ENCODE measurements around the gene QRICH2.
A peak's percentile ranks its signal among the peaks of the same experiment; 100 is the strongest.
"Not testable (repeated sequence)": the region's sequence is repeated elsewhere in the genome, so short reads cannot be mapped to it uniquely, and the experiment has no call there.

QRICH2 gene, protein sequence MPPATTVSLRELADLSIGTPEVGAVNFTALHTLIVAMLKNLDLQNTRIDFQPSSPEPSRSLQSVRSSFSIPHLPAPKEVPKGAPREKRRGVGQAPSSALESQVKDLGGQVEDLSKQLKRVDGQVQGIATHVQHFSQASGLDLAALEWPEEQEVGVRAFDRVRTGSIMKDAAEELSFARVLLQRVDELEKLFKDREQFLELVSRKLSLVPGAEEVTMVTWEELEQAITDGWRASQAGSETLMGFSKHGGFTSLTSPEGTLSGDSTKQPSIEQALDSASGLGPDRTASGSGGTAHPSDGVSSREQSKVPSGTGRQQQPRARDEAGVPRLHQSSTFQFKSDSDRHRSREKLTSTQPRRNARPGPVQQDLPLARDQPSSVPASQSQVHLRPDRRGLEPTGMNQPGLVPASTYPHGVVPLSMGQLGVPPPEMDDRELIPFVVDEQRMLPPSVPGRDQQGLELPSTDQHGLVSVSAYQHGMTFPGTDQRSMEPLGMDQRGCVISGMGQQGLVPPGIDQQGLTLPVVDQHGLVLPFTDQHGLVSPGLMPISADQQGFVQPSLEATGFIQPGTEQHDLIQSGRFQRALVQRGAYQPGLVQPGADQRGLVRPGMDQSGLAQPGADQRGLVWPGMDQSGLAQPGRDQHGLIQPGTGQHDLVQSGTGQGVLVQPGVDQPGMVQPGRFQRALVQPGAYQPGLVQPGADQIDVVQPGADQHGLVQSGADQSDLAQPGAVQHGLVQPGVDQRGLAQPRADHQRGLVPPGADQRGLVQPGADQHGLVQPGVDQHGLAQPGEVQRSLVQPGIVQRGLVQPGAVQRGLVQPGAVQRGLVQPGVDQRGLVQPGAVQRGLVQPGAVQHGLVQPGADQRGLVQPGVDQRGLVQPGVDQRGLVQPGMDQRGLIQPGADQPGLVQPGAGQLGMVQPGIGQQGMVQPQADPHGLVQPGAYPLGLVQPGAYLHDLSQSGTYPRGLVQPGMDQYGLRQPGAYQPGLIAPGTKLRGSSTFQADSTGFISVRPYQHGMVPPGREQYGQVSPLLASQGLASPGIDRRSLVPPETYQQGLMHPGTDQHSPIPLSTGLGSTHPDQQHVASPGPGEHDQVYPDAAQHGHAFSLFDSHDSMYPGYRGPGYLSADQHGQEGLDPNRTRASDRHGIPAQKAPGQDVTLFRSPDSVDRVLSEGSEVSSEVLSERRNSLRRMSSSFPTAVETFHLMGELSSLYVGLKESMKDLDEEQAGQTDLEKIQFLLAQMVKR (N-terminal part only)

GRCh38 chr17:76307966-76308338 lies at the start of gene QRICH2:
QRICH2 (minus strand) TSS chr17:76308276; CDS start chr17:76307998, 278 bp downstream.
- DNase-seq (ENCODE audit: low read depth) = no peak

DNA sequence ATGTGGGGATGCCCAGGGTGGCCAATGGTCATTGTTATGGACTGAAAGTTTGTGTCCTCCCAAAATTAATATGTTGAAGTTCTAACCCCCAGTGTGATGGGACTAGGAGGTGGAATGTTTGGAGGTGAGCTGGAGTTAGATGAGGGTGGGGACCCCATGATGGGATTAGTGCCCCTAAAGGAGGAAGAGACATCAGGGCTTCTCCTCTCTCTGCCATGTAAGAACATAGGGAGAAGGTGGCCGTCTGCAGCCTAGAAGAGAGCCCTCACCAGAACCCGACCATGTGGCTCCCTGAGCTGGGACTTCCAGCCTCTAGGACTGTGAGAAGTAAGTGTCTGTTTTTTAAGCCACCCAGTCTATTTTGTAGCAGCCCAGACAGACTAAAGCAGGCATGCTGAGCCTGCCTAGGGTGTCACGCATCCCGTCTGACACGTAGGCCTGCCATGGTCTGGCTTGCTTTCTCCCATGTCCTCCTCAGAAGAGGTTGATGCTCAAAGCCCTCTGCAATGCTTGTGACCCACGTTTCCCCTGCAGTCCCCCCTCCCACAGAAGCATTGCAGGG lies 49.6 kb upstream of the QRICH2 start:
- no peak for DNase-seq (ENCODE audit: low read depth)

DNA sequence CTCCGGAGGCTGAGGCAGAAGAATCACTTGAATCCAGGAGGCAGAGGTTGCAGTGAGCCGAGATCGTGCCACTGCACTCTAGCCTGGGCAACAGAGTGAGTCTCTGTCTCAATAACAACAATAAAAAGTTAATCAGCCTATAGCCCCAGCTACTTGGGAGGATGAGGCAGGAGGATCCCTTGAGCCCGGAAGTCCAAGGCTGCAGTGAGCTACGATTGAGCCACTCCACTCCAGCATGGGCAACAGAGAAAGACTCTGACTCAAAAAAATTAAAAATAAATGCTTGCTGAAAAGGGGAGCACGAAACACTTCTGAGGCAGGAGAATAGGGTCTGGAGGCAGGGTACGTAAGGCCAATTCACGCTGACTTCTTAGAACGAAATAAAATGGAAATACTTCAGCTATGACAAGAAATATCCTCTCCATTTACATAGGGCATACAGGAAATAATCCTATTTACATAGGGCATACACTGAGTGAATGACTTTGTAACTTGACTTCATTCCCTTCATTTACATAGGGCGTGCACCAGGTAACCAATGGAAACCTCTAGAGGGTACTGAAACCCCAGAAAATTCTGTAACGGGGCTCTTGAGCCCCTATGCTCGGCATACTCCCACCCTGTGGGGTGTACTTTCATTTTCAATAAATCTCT lies 48.9 kb upstream of the QRICH2 start:
- no peak for DNase-seq (ENCODE audit: low read depth)

- DNase-seq (ENCODE audit: low read depth) = peak; percentile 84
These were observed 46.8 kb upstream of the QRICH2 start for GRCh38 chr17:76354747-76355310.

GRCh38 chr17:76354317-76354729 lies 46.2 kb upstream of the QRICH2 start:
- DNase-seq (ENCODE audit: low read depth) = no peak

DNA sequence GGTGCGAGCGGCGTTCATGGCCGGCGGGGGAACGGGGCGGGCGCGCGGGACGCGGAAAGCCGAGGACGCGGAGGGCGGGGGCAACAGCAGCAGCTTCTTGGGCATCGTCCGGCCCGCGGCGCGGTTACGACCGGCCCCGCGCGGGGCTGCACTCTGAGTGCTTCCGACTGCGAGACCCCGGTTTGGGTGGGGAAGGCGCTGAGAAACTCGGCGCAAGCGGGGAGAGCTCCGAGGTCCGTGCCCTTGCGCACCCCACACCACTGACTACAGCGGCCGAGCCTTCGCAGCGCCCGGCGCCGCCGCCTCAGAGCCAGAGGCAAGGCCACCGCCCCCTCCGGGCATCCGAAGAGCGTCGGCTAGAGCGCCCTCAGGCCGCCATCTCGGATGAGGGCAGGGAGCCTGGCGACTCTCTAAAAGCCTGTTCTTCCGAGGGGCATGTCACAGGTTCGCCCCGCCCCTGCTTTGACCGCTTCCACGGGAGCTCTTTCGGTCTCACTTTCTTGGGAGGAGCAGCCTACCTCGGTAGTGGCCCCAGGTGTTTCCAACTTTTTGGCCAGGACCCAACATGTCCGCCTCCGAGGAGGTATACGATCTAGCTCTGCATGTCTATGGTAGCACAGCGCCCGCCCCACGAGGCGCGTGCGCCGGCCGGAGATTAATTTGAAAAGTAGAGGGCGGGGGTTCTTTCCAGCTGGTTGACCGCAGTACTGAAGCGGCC lies 45.7 kb upstream of the QRICH2 start, which contains the start of gene PRPSAP1:
TSS of gene PRPSAP1 (minus strand) at position 318 of the 718 bp plus-strand sequence. CDS start at position 105, 213 bp downstream.
- peak; percentile 70 for DNase-seq (ENCODE audit: low read depth)

- no peak for DNase-seq (ENCODE audit: low read depth)
These were observed 45.0 kb upstream of the QRICH2 start for GRCh38 chr17:76353004-76353598.

DNA sequence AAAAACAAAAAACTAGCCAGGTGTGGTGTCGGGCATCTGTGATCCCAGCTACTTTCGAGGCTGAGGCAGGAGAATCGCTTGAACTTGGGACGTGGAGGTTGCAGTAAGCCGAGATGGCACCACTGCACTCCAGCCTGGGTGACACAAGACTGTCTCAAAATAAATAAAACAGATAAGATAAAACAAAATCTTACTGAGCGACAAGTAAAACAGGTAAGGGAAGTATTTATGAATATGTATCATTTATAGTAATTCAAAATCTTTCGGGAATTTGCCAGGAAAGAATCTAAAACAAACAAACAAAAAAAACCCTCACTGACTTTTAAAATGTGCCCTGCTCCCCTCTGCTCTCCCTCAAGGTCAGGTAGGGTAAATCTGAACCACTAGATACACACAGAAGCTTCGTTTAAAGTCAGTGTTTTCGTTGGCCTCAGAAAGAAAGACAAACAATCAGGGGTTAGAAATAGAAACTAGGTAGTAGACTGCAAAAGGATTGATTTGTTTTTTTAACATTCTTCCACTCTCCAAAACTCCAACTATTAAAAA lies 43.5 kb upstream of the QRICH2 start:
- no peak for DNase-seq (ENCODE audit: low read depth)

DNA sequence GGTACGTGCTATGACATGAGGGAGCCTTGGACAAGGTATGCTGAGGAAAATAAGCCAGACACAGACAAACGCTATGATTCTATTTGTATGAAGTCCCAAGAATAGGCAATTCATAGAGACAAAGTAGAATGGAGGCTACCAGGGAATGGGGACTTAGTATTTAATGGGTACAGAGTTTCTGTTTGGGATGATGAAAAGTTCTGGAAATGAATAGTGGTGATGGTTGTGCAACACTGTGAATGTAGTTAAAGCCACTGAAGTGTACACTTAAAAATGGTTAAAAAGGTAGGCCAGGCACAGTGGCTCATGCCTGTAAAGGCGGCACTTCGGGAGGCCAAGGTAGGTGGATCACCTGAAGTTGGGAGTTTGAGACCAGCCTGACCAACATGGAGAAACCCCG lies 42.4 kb upstream of the QRICH2 start:
- DNase-seq (ENCODE audit: low read depth) = no peak

- not testable (repeated sequence) for DNase-seq (ENCODE audit: low read depth)
These were observed 38.9 kb upstream of the QRICH2 start for GRCh38 chr17:76346936-76347335.

DNA sequence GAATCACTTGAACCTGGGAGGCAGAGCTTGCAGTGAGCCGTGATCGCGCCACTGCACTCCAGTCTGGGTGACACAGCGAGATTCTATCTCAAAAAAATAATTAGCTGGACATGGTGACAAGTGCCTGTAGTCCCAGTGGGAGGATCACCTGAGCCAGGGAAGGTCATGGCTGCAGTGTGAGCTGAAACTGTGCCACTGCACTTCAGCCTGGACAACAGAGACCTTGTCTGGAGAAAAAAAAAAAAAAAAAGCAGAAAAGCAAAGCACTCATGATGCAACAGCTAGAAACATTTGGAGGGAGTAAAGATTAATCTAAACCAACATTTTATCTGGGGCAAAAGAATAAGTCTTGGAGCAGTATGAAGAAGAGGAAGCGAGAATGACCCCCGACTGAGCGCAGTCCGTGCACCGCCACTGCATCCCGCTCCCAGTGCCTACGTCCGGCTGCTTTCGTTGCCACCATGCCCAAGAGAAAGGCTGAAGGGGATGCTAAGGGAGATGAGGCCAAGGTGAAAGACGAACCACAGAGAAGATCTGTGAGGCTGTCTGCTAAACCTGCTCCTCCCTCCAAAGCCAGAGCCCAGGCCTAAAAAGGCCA lies 37.4 kb upstream of the QRICH2 start:
- DNase-seq (ENCODE audit: low read depth) = no peak

DNA sequence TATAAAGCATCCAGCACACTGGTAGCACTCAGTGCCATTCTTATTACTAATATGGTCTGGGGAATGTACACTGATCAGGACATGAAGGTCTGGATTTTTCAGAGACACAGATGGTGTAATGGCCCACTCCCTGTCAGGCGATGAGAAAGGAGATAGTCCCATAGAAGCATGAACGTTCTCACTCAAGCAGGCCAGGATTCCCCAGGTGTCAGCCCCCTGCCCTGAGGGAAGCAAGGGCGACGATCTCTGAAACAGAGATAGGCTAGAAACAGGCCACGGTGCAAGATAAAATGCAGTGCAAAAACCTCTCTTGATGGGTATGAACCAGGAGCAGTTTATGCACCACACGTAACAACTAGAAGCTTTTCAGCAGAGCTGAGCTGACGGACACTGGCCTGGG lies 35.0 kb upstream of the QRICH2 start:
- DNase-seq (ENCODE audit: low read depth) = no peak

DNA sequence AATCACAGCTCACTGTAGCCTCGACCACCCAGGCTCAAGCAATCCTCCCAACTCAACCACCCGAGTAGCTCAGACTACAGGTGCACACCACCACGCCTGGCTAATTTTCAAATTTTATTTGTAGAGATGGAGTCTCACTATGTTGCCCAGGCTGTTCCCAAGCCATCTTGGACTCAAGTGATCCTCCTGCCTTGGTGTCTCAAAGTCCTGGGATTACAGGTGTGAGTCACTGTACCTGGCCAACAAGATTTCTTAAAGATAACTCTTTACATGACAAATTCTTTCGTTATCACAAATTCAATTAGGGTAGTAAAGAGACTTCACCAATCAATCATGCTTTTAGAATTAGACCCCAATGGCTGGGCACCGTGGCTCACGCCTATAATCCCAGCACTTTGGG lies 33.2 kb upstream of the QRICH2 start:
- no peak for DNase-seq (ENCODE audit: low read depth)

GRCh38 chr17:76337413-76337777 lies 29.3 kb upstream of the QRICH2 start:
- no peak for DNase-seq (ENCODE audit: low read depth)

DNA sequence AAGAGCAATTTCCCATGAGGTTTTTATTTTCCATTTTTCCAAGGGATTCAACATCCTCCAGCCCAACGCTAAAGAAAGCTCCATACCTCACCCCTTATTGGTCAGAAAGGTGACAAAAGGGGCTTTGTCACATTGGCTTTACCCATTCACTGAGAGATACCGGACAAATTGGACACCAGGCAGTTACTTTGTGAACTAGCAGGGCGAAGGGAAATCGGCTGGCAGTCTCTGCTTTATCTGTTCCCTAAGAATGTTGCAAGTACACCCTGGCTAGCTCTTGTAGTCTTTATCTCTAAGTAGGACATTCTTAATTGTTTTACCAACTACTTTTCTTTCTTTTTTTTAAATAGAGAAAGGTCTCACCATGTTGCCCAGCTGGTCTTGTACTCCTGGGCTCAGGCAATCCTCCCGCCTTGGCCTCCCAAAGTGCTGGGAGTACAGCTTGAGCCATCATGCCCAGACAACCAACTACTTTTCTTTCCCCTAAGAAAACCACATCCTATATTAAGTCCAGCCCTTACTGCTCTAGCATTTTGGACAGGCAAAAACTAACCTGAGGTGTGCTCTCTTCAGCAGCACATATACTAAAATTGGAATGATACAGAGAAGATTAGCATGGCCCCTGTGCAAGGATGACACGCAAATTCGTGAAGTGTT lies 28.8 kb upstream of the QRICH2 start:
- DNase-seq (ENCODE audit: low read depth) = no peak

- no peak for DNase-seq (ENCODE audit: low read depth)
These were observed 27.8 kb upstream of the QRICH2 start for GRCh38 chr17:76335716-76336381.

GRCh38 chr17:76333673-76334505 lies 25.8 kb upstream of the QRICH2 start:
- DNase-seq (ENCODE audit: low read depth) = no peak

All from CMK (cell line).